IMR-90 (cell line): ENCODE measurements around the gene GNB2. TPM values are rescaled to one million over a fixed set of nuclear protein-coding genes. Genes with fewer than 3 reads are reported as not detected.

Source experiments
- ATAC-seq: fragments of 200-7000 bp; cut with Tn5 transposase; 2 replicates; pipeline ENCODE4 v1.9.1; 2020; ENCODE audit warnings: low read depth, mild to moderate bottlenecking, moderate library complexity
- BruUV-seq: library from RNA; stranded (reverse); fragments of 400-500 nt; replicated peaks from 2 replicates; lab custom pipeline; 2021; lab: Mats Ljungman, UMichigan
- CTCF ChIA-PET: fragments of 300-600 bp; formaldehyde crosslinking; extraction: SDS; loops from one replicate; lab custom pipeline; 2021; ENCODE audit warnings: antibody characterized with exemption; lab: Yijun Ruan, JAX
- POLR2A ChIA-PET: fragments of 300-600 bp; sonication (Branson Sonifier 250); formaldehyde crosslinking; loops from one replicate; lab custom pipeline; 2022; ENCODE audit warnings: antibody characterized with exemption; ENCODE audit not compliant: unreplicated experiment; lab: Charles Lee
- DNase-seq: peaks from one replicate; pipeline ENCODE4 v3.0.0; 2013
- H2AFZ ChIP-seq: replicated peaks from 2 replicates; pipeline ENCODE3; 2013; ENCODE audit warnings: low read length, mild to moderate bottlenecking; ENCODE audit not compliant: poor library complexity
- H2AK5ac ChIP-seq: 2 replicates; pipeline ENCODE4 v1.6.1; 2013; ENCODE audit warnings: low read depth, low read length, inconsistent platforms
- H2AK9ac ChIP-seq: replicated peaks from 2 replicates; pipeline ENCODE3; 2013; ENCODE audit warnings: mild to moderate bottlenecking, low read depth, low read length, moderate library complexity; ENCODE audit not compliant: poor library complexity
- H2BK120ac ChIP-seq: 2 replicates; pipeline ENCODE4 v1.6.1; 2013; ENCODE audit warnings: low read depth, low read length, inconsistent platforms
- H2BK15ac ChIP-seq: 3 replicates; pipeline ENCODE4 v1.6.1; 2013; ENCODE audit warnings: low read depth, low read length, inconsistent platforms
- H2BK20ac ChIP-seq: 2 replicates; pipeline ENCODE4 v1.6.1; 2013; ENCODE audit warnings: low read depth, mild to moderate bottlenecking, inconsistent platforms, low read length, moderate library complexity
- H2BK5ac ChIP-seq: 2 replicates; pipeline ENCODE4 v1.6.1; 2013; ENCODE audit warnings: mild to moderate bottlenecking, low read depth, low read length, inconsistent platforms; ENCODE audit not compliant: poor library complexity, severe bottlenecking
- H3K14ac ChIP-seq: replicated peaks from 2 replicates; pipeline ENCODE4 v1.6.1; 2013; ENCODE audit warnings: low read depth, low read length, inconsistent platforms
- H3K18ac ChIP-seq: 2 replicates; pipeline ENCODE4 v1.6.1; 2013; ENCODE audit warnings: low read depth, low read length, control low read depth
- H3K23ac ChIP-seq: 2 replicates; pipeline ENCODE4 v1.6.1; 2013; ENCODE audit warnings: low read depth, low read length, inconsistent platforms
- H3K27ac ChIP-seq: 2 replicates; pipeline ENCODE4 v1.5.1; 2013; ENCODE audit warnings: mild to moderate bottlenecking, control low read depth, low read length; ENCODE audit not compliant: insufficient read depth
- H3K27me3 ChIP-seq: 2 replicates; pipeline ENCODE4 v1.6.1; 2013; ENCODE audit warnings: low read length; ENCODE audit not compliant: control insufficient read depth, insufficient read depth
- H3K36me3 ChIP-seq: 2 replicates; pipeline ENCODE4 v1.6.1; 2013; ENCODE audit warnings: low read length, mixed read lengths; ENCODE audit not compliant: control insufficient read depth, insufficient read depth
- H3K4ac ChIP-seq: 2 replicates; pipeline ENCODE4 v1.6.1; 2013; ENCODE audit warnings: low read depth, low read length, inconsistent platforms
- H3K4me1 ChIP-seq: 2 replicates; pipeline ENCODE4 v1.6.1; 2013; ENCODE audit warnings: low read length, mixed read lengths; ENCODE audit not compliant: control insufficient read depth, insufficient read depth
- H3K4me2 ChIP-seq: 2 replicates; pipeline ENCODE4 v1.6.1; 2013; ENCODE audit warnings: low read depth, mild to moderate bottlenecking, control low read depth, low read length, moderate library complexity
- H3K4me3 ChIP-seq: 2 replicates; pipeline ENCODE4 v1.5.1; 2013; ENCODE audit warnings: low read depth, mild to moderate bottlenecking, control low read depth, low read length, moderate library complexity; ENCODE audit not compliant: insufficient read depth
- H3K56ac ChIP-seq: 2 replicates; pipeline ENCODE4 v1.6.1; 2013; ENCODE audit warnings: low read length, inconsistent platforms; ENCODE audit not compliant: insufficient read depth; ENCODE audit errors: extremely low read depth
- H3K79me1 ChIP-seq, 2 experiments: 2 replicates each; pipeline ENCODE4 v1.6.1; 2013; ENCODE audit warnings: low read length in 2 of 2, inconsistent platforms in 1 of 2, low read depth in 1 of 2
- H3K9ac ChIP-seq: 2 replicates; pipeline ENCODE4 v1.6.1; 2013; ENCODE audit warnings: low read depth, low read length, control low read depth
- H3K9me1 ChIP-seq: 2 replicates; pipeline ENCODE4 v1.6.1; 2013; ENCODE audit warnings: low read length, inconsistent platforms; ENCODE audit not compliant: insufficient read depth
- H3K9me3 ChIP-seq: 2 replicates; pipeline ENCODE4 v1.6.1; 2013; ENCODE audit warnings: low read length; ENCODE audit not compliant: control insufficient read depth, insufficient read depth
- H4K20me1 ChIP-seq: 2 replicates; pipeline ENCODE4 v1.6.1; 2013; ENCODE audit warnings: low read length, inconsistent platforms; ENCODE audit not compliant: insufficient read depth
- H4K5ac ChIP-seq: 2 replicates; pipeline ENCODE4 v1.6.1; 2013; ENCODE audit warnings: mild to moderate bottlenecking, low read depth, low read length, control low read depth
- H4K8ac ChIP-seq, 2 experiments: 2 replicates each; pipeline ENCODE4 v1.6.1; 2013; ENCODE audit warnings: low read depth in 2 of 2, low read length in 2 of 2, control low read depth in 1 of 2, inconsistent platforms in 1 of 2
- H4K91ac ChIP-seq: 2 replicates; pipeline ENCODE4 v1.6.1; 2013; ENCODE audit warnings: low read depth, low read length, inconsistent platforms; ENCODE audit not compliant: insufficient read depth
- MAZ ChIP-seq: IDR thresholded peaks from 2 replicates; pipeline ENCODE4 v1.6.1; 2012; ENCODE audit warnings: low read depth, mild to moderate bottlenecking, low read length, improper control_type of control experiment, moderate library complexity, borderline replicate concordance
- MXI1 ChIP-seq: IDR thresholded peaks from 2 replicates; pipeline ENCODE4 v1.6.1; 2012; ENCODE audit warnings: low read depth, mild to moderate bottlenecking, low read length, moderate library complexity, borderline replicate concordance
- POLR2A ChIP-seq: IDR thresholded peaks from 2 replicates; pipeline ENCODE4 v1.6.1; 2012; ENCODE audit warnings: mild to moderate bottlenecking, low read depth, low read length
- RAD21 ChIP-seq: IDR thresholded peaks from 2 replicates; pipeline ENCODE4 v1.6.1; 2012; ENCODE audit warnings: low read length, improper control_type of control experiment
- SMC3 ChIP-seq: fragments of 150-350 bp; IDR thresholded peaks from 2 replicates; pipeline ENCODE4 v1.6.1; 2016; ENCODE audit warnings: low read depth, mild to moderate bottlenecking, antibody characterized with exemption, low read length, moderate library complexity
- WGBS, 2 experiments: methylation state at CpG; one replicate each; pipeline versions ENCODE4 v1.1.5 to v1.1.7; 2013; ENCODE audit warnings: missing lambda C conversion rate in 2 of 2; ENCODE audit not compliant: insufficient read length in 1 of 2; ENCODE audit errors: extremely low coverage in 2 of 2; 5-methylcytosine and 5-hydroxymethylcytosine counted together
- dilution Hi-C: fragments of 300-500 bp; cut with HindIII; formaldehyde crosslinking; loops from one replicate; pipeline ENCODE4 v1.14.3; 2018; ENCODE audit warnings: low sequenced_read_pairs; ENCODE audit not compliant: unreplicated experiment
- in situ Hi-C: fragments of 300-500 bp; cut with MboI; formaldehyde crosslinking; loops from 3 replicates; pipeline ENCODE4 v1.14.3; 2019; ENCODE audit warnings: low sequenced_read_pairs, inconsistent platforms, mixed read lengths
- intact Hi-C: fragments of 100-400 bp; cut with micrococcal nuclease; formaldehyde crosslinking; loops from 2 replicates; pipeline ENCODE4 v1.10.0; 2022
- polyA plus RNA-seq, 3 experiments: library from polyadenylated mRNA; depleted of rRNA; stranded (reverse); fragments of >200 nt; gene quantifications; 2 replicates each; pipeline ENCODE4 v1.2.3, GENCODE V29; 2012; ENCODE audit warnings: low replicate concordance in 1 of 3
- total RNA-seq: library from RNA; depleted of rRNA; stranded (reverse); fragments of >200 nt; gene quantifications from 2 replicates; pipeline ENCODE4 v1.2.3, GENCODE V29; 2012
- TF ChIP-seq, protein P1 (sequence below): conservative IDR thresholded peaks from 2 replicates; pipeline ENCODE4 v1.5.1; 2012; ENCODE audit warnings: mild to moderate bottlenecking, low read depth, low read length, improper control_type of control experiment
- TF ChIP-seq, protein P2 (sequence below): fragments of 150-350 bp; IDR thresholded peaks from 2 replicates; pipeline ENCODE4 v1.6.1; 2016; ENCODE audit warnings: low read depth, mild to moderate bottlenecking, low read length, moderate library complexity, borderline replicate concordance

GNB2 gene
- total and polyA plus RNA-seq, 2 of the 4 experiments (the other 2 are of a cell fraction): 62.0 to 279 TPM

DNA sequence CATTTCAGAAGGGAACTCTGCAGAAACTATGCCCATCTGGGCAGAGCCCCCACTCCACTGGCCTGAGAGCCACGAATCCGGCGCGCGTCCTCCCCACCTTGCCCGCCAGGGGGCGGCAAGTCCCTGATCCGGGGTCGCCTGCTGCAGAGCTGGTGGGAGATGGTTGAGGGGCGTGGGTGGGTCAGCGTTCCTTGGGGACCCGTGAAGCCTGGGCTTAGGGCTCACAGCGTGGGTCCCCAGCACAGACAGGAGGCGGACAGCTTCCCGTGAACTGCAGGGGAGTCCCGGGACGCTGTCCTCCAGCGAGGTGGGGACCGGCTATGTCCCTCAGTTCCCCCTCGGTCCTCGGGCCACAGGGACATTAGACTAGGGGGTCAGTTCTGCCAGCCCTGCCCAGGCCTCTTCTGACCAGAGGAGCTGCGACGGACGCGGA, 31.8 kb downstream of the GNB2 start:
- ATAC-seq (peak; percentile 80), DNase-seq (peak; percentile 59)
- peak overlapping the region; percentile 4 for H4K5ac ChIP-seq
- WGBS, 2 experiments: 1% methylated on average over 12 of the region's 25 CpGs; no CpG with 5 or more reads in 1 of the 2 experiments
- in situ Hi-C loops (loop anchor here (5.0 to 25.0 kb wide), 3 partner anchors 119 to 357 kb away; partner anchors contain the start of gene EPHB4), intact Hi-C loops (loop anchor here (1.0 to 2.0 kb wide), 4 partner anchors 19 to 147 kb away; partner anchors contain the start of genes EPHB4 and SLC12A9), dilution Hi-C loops (no loop called here)
- ChIA-PET CTCF (interaction anchor here (0.7 to 2.4 kb wide), 17 partner anchors 9 to 189 kb away, joined by 3 to 27 read pairs (median 4); partner anchors contain the start of genes EPHB4 and SLC12A9), POLR2A (interaction anchor here (1.1 to 1.3 kb wide), 2 partner anchors 170 to 184 kb away, joined by 3 to 5 read pairs; partner anchors contain the start of genes SRRT and UFSP1)
- H3K9me1 ChIP-seq: no peaks in the 10 kb centered on the region
- peak overlapping the region; percentile 66 for H3K9ac ChIP-seq
- H2AFZ ChIP-seq: peak overlapping the region; percentile 100
- H3K4me3 ChIP-seq: peak overlapping the region; percentile 85
- H3K9me3 ChIP-seq: no peaks in the 10 kb centered on the region
- no TSS peak for BruUV-seq
- H3K36me3 ChIP-seq: no peaks in the 10 kb centered on the region
- TF ChIP-seq, protein P1, sequence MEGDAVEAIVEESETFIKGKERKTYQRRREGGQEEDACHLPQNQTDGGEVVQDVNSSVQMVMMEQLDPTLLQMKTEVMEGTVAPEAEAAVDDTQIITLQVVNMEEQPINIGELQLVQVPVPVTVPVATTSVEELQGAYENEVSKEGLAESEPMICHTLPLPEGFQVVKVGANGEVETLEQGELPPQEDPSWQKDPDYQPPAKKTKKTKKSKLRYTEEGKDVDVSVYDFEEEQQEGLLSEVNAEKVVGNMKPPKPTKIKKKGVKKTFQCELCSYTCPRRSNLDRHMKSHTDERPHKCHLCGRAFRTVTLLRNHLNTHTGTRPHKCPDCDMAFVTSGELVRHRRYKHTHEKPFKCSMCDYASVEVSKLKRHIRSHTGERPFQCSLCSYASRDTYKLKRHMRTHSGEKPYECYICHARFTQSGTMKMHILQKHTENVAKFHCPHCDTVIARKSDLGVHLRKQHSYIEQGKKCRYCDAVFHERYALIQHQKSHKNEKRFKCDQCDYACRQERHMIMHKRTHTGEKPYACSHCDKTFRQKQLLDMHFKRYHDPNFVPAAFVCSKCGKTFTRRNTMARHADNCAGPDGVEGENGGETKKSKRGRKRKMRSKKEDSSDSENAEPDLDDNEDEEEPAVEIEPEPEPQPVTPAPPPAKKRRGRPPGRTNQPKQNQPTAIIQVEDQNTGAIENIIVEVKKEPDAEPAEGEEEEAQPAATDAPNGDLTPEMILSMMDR: peak; percentile 84
- peak; percentile 64; the same call in 1 of the 2 replicates for TF ChIP-seq MXI1
- peak; percentile 87 for TF ChIP-seq SMC3
- peak; percentile 74 for TF ChIP-seq RAD21
- no peak for TF ChIP-seq POLR2A
- TF ChIP-seq, protein P2, sequence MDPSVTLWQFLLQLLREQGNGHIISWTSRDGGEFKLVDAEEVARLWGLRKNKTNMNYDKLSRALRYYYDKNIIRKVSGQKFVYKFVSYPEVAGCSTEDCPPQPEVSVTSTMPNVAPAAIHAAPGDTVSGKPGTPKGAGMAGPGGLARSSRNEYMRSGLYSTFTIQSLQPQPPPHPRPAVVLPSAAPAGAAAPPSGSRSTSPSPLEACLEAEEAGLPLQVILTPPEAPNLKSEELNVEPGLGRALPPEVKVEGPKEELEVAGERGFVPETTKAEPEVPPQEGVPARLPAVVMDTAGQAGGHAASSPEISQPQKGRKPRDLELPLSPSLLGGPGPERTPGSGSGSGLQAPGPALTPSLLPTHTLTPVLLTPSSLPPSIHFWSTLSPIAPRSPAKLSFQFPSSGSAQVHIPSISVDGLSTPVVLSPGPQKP: no peak
- peak; percentile 53 for TF ChIP-seq MAZ
- H3K79me1 ChIP-seq: peaks cover 13 to 23% of the 10 kb centered on the region in 2 experiments
- H2BK20ac ChIP-seq: no peak overlapping the region
- peak overlapping the region; percentile 50 for H3K14ac ChIP-seq
- H4K91ac ChIP-seq: peak overlapping the region; percentile 80
- no peak overlapping the region; the same call in 1 of the 2 replicates for H3K18ac ChIP-seq
- peak overlapping the region; percentile 68; the same call in 1 of the 2 replicates for H2AK5ac ChIP-seq
- peak overlapping the region; percentile 82 for H3K4ac ChIP-seq
- peak overlapping the region; percentile 3 for H2BK5ac ChIP-seq
- H4K20me1 ChIP-seq: no peaks in the 10 kb centered on the region; the same call in 1 of the 2 replicates
- H3K27ac ChIP-seq: peak overlapping the region; percentile 39
- peaks cover 4% of the 10 kb centered on the region; the same call in 1 of the 2 replicates for H3K4me1 ChIP-seq
- peaks cover 2% of the 10 kb centered on the region; the same call in 1 of the 2 replicates for H3K27me3 ChIP-seq
- H2BK120ac ChIP-seq: no peak overlapping the region
- no peak overlapping the region for H3K23ac ChIP-seq
- H4K8ac ChIP-seq: peak overlapping the region; percentile 77 to 87
- no peak overlapping the region for H2BK15ac ChIP-seq
- H3K4me2 ChIP-seq: peak overlapping the region; percentile 89
- H2AK9ac ChIP-seq: peak overlapping the region; percentile 87
- peak overlapping the region; percentile 36; the same call in 1 of the 2 replicates for H3K56ac ChIP-seq
